ENCODE results near the gene PRF1.

DNA sequence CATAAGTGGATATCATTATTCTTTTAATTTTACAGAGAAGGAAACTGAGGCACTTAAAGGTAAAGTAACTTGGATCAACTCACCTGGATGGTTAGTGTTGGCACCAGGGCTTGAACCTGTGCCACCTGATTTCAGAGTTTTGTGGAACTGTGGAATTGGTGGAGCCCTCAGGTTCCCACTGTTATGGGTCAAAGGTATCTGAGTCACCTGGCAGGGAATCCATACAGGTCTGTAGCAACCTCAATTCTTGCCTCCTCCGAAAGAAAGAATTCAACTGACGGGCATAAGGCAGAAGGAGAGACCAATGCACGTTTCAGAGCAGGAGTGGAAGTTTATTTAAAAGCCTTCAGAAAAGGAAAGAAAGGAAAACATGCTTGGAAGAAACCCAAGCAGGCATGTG lies 44.5 kb upstream of the PRF1 start:
- TF ChIP-seq, protein P1, sequence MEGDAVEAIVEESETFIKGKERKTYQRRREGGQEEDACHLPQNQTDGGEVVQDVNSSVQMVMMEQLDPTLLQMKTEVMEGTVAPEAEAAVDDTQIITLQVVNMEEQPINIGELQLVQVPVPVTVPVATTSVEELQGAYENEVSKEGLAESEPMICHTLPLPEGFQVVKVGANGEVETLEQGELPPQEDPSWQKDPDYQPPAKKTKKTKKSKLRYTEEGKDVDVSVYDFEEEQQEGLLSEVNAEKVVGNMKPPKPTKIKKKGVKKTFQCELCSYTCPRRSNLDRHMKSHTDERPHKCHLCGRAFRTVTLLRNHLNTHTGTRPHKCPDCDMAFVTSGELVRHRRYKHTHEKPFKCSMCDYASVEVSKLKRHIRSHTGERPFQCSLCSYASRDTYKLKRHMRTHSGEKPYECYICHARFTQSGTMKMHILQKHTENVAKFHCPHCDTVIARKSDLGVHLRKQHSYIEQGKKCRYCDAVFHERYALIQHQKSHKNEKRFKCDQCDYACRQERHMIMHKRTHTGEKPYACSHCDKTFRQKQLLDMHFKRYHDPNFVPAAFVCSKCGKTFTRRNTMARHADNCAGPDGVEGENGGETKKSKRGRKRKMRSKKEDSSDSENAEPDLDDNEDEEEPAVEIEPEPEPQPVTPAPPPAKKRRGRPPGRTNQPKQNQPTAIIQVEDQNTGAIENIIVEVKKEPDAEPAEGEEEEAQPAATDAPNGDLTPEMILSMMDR (IDR thresholded peaks at IDR 0.05; ENCODE audit: low read depth, low read length, poor library complexity, severe bottlenecking) = no peak
- TF ChIP-seq EZH2phosphoT487 (IDR thresholded peaks at IDR 0.05; ENCODE audit: borderline replicate concordance, low read length) = no peak

Measured in DOHH2 (cell line).